HG03571 (cell line): ENCODE measurements around the gene PALD1.

Source experiments
- ATAC-seq: cut with Tn5 transposase; IDR thresholded peaks from one replicate; pipeline ENCODE4 v1.9.1; 2021; ENCODE audit not compliant: unreplicated experiment

Gene PALD1

DNA sequence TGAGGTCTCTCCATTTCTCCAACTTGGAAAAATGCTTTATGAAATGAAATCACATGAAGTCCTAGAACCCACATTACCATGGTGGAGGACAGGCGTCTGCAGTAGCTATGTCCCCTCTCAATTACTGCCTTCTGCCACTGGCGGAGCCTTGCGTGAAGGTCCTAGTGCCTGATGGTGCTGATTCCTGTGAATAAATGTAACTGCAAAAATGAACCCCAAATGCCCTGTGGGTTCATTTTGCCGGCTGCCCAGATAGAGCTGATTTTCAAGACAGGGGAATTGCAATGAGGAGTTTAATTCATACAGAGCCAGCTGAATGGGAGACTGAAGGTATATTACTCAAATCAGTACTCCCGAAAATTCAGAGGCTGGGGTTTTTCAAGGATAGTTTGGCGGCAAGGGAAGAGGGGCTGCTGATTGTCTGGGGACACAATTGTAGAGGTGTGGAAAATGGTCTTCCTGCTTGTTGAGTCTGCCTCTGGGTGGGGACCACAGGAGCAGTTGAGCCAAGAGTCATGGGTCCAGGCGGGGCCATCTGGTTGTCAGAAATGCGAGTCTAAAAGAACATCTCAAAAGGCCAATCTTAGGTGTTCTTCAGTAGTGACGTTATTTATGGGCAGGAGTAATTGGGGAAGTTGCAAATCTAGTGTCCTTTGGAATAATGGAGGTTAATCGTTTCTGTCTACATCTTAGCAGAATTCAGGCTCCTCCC is 110.4 kb downstream of the PALD1 start:
- ATAC-seq: no peak

DNA sequence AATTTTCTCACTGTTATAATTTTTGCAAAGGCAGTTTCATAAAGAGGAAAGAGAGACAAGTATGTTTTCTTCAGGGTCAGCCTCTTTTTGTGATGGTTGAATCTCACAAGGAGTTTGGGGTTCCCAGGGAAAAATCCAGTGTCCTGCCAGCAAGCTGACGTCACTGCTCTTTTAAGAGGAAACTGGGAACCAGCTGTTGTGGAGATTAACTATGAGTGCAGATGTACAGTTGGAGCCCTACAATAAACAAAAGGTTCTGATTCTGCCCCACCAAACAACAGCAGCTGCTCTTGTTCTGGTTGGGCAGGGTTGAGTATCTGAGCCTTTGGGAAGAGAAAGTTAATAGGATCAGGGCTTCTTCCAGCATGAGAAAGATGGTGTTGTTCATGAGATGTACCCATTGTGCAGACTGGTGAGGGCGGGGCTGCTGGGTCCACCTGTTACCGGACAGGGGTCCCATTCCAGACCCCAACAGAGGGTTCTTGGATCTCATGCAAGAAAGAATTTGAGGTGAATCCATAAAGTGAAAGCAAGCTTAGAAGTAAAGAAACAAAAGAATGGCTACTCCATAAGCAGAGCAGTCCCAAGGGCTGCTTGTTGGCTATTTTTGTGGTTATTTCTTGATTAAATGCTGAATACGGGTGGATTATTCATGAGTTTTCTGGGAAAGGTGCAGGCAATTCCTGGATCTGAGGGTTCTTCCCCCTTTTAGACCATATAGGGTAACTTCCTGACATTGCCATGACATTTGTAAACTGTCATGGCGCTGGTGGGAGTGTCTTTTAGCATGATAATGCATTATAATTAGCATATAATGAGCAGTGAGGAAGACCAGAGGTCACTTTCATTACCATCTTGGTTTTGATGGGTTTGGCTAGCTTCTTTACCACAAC is 111.4 kb downstream of the PALD1 start:
- no peak for ATAC-seq

DNA sequence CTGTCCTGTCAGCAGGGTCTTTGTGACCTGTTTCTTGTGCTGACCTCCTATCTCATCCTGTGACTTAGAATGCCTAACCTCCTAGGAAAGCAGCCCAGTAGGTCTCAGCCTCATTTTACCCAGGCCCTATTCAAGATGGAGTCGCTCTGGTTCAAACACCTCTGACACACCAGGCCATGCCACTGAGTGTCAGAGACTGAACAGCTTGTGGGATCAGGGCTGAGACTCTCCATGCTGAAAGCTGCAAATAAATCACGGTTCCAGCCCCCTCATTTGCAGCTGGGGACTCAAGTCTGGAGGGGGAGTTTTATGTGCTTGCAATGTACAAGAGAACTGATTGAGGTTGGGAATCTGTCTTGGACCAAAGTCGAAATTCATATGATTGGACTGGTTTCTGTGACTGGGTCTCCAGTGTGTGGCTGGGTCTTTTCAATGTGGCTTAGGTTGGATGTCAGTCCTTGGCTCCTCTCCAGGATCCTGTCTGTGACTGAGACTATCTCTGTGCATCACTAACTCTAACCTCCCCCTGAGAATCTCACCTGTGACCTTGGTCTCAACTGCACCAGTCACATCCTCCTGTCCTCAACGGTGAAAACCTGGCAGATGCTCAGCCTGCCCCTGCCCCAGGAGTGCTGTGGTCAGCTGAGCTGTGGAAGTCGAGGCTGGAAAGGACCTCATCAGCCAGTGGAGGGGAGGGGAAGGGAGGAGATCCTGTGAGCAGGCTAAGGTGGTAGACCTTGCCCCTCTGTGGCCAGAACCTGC is 112.3 kb downstream of the PALD1 start:
- no peak for ATAC-seq

DNA sequence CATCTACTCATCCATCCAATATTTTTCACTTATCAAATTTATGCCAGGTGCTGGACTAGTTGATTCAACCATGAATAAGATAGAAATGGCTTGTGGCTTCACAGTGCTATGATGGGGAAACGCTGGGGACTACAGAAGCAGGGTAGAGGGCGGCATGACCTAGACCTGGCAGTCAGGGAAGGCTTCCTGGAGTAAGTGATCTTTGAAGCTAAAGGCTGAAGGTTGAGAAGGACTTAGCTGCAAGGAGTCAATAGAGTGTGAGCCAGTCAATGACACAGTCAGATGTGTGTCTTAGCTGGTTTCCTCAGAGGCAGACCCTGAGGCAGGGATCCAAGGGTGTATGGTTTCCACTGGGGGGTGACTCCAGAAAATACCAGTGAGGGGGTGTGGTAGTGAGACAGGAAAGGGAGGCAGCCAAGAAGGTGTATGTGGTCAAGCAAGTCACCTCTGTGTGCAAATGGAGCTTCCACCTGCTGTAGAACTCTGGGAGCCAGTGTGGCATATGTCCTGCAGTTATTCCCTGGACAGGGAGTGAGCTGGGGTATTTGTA is 113.7 kb downstream of the PALD1 start:
- ATAC-seq: no peak

DNA sequence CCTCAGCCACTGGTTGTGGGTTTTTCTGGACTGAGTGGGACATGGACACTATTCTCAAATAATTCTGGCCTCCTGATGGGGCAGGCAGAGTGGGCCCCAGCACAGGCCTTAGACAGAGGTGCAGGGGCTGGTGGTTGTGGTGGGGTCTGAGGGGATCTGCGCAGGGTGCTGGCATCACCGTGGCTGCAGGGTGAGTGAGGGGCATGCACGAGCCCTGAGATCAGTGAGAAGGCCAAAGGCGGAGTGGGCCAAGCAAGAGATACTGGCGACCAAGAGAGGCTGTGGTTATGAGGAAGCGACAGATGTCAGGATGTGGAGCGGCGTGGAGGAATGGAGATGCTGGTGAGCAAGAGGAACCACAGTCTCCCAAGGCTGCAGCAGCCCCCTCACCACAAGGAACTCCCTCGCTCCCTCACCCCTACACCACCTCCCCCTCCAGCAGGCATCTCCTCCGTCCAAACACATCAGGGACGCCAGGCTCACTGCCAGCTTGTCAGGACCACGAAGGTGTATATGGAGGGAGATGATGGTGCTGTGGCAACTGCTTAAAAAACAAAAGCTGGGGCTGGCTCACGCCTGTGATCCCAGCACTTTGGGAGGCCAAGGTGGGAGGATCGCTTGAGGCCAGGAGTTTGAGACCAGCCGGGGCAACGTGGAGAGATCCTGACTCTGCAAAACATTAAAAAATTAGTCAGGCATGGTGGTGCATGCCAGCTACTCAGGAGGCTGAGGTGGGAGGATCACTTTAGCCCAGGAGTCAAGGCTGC is 114.4 kb downstream of the PALD1 start:
- ATAC-seq: no peak

DNA sequence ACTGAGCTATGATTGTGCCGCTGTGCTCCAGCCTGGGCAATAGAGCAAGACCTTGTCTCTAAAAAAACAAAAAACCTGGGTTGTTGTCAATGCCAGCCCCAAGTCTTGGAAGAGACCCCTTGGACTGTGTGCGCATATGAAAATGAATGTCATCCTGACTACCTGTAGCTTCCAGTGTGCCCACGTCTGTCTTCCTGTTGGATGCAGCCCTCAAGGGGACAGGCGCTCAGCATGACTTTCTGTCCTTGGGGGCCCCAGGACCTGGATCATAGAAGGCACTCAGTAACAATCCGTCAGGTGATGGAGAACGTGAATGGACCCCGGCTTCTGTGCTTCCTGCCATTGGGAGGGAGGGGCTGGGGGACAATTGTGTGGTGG is 114.9 kb downstream of the PALD1 start:
- no peak for ATAC-seq

DNA sequence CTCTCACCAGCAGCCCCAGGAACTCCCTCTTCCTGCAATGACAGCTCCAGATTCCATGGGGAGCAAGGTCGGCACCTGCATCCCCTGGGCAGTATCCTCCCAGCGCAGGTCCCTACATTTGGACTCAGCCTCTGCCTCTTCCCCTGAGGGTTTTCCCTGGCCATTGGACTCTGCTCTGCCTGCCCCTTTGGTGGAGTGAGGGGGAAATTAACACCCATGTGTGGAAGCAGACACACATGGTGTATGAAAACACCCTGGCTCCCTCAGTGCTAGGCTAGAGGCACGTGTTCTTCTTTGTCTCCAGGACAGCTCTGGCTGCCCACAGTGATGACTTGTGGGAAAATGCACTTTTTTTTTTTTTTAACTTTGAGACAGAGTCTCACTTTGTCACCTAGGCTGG is 115.6 kb downstream of the PALD1 start:
- ATAC-seq: no peak

DNA sequence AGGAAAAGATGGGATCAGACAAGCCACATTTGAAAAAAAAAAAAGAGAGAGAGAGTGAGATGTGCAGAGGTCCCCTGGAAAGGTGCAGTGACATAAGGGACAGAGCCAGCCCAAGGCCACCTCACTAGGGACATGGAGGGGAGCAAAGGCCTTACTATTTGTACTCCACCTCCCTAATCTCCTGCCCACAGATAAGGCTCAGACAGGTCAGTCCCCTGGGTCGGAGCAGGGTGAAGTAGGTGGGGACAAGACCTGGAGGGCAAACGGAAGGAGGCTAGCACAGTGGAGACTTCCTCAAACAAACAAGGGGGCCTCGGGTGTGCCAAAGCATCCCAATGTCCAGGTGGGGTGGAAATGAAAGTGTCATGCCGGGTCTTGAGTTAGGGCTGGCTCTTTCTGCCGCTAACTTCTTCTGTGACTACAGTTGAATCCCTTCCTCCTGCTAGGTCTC is 117.0 kb downstream of the PALD1 start:
- ATAC-seq: no peak

DNA sequence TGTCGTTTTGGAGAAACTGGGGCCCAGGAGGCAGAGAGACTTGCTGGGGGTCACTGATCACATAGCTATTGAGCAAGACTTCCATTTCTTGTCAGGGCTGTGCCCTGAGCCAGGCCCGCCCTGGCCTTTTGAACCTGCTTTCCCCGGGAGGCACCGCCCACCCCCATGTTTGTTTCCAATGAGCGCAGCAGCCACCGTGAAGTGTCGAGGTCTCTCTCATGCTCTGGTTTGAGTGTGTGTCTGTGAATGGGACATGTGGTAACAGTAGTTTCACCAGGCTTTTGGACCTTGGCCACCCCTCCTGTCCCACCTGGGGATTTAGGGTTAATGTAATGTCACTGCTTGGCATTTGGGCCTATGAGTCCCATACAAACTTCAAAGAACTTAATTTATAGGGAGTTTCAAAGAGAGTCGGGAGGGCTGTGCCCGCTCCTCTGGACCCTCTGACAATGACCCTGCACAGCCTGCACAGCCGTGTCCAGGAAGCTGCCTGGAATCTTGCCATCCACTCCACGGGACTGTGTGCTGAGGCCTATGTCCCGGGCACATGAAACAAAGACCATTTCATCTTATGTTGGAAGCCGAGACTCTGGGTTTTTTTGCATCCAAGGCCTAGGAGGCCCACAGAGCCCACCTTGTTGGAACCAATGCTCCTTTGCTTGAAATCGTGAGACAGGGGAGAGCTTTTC is 117.7 kb downstream of the PALD1 start:
- no peak for ATAC-seq

DNA sequence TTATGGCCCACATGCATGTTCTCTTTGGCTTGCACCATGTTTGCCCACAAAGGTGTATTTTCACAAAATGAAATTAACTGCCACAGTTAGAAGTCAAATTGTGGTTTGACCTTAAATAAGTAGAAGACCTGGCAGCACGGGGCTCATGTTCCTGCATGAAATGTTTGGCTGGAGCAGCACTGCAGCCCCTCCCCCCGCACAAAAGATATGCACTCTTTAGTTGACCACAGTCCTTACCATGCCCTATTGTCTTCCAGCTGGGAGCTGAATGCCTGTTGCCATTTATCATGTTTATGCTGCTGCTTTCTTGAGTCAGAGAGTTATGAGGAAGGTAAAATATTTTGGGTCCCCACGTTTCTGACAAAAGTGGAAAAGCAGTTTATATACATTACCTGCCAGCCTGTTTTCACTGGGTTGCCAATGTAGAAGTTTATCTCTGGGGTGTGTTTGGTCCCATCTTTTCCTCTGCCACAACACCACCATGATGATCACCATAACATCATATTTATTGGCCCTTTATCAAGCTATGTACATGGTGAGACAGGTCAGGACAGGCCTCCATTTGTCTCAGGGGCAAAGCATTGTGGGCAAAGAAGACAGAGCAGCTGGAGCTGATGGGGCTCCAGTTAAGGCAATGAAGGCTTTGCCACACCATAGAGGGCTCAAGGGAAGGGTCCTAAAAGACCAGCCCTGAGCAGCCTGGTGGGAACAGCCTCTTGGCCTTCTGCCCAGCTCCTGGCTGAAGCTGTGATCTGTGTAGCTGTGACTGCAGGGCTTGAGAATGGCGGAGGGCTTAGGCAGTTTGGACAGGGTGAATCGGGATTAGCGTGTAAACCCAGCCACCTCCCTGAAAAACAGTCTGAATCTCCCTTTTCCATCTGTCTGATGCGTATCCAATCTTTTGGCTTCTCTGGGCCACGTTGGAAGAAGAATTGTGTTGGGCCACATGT is 118.6 kb downstream of the PALD1 start:
- no peak for ATAC-seq

DNA sequence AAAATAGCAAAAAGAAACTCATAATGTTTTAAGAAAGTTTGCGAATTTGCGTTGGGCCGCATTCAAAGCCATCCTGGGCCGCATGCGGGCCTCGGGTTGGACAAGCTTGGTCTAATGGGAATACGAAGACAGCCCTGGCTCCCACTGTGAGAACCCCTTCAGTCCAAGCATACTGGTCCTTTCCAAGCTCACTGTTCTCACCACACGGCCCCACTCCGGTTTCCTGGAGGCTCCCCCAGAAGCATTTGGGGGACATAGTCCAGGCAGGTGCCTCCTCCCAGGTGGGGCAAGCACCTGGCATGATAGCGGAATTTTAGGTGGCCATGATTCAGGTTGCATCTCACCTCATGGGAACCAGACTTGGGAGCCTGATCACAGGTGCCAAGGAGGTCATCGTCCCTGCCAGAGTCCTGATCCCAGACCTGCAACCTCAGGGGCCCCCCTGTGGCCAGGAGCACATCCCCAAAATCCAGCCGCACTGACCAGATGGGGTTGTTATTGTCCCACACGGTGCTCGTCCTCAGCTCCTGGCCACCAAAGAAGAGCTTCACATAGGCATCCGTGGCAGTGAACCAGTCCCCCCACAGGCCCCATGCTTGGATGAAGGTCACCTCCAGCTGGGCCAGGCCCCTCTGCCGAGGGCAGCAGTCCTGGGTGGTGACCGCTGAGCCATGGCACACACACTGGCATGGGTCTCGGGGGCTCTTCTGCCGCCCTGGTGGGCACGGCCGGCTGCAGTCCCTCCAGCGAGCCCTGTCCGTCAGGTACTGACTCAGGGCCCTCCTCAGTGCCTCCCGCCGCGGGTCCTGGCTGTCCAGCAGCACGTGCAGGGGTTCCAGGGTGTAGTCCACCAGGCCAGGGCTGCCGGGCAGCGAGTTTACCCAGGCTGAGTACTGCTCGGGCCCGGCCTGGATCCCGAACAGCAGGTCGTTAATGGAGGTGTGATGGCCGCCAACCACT is 119.6 kb downstream of the PALD1 start:
- ATAC-seq: no peak

DNA sequence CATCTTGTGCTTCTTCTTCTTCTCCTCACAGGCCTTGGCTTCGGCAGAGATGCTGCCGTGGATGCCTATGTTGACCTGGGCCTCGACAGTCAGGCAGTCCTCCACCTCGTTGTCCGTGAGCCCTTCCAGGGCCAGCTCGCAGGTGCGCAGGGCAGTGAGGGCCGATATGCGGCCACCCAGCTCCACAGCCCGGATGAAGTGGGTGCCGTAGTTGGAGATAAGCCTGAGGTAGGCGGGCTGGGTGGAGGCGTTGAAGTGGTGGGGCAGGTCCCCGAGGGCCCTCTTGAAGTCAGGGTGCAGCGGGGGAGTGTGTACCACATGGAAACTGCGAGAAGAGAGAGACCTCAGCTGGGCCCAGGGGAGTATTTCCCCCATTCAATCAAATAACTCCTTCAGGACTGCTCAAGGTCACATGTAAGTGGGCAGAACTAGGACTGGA is 120.3 kb downstream of the PALD1 start:
- no peak for ATAC-seq

DNA sequence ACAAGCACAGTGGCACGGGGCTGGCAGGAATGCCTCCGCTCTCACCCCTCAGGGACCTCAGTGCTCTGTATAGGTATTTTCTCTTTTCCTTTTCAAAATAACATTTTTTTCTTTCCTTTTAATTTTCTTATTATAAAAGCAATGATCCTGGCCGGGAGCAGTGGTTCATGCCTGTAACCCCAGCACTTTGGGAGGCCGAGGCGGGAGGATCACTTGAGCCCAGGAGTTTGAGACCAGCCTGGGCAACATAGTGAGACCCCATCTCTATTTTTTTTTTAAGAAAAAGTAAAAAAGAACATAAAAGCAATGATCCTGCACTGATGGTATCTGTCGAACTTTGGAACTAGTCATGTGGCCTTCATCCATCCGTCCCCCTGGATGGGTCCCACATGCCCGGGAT is 120.8 kb downstream of the PALD1 start:
- ATAC-seq: no peak

DNA sequence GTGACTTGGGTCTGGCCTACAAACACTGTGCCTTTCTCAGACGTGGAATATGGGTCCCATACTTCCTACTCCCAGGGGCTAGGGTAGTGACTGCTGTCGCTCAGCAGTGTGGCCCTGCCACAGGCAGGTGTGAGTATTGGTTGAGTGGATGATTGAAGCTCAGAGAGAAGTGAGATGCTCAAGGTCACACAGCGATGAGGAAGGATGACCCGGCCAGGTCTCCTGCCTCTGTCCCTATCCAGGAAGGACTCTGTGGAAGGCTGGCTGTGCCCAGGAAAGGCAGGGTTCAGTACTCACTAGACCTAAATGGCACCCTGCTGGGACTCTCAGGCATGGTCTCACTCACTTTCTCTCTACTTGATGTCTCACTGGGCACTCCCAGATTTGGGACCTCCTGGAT is 121.2 kb downstream of the PALD1 start:
- ATAC-seq: no peak

DNA sequence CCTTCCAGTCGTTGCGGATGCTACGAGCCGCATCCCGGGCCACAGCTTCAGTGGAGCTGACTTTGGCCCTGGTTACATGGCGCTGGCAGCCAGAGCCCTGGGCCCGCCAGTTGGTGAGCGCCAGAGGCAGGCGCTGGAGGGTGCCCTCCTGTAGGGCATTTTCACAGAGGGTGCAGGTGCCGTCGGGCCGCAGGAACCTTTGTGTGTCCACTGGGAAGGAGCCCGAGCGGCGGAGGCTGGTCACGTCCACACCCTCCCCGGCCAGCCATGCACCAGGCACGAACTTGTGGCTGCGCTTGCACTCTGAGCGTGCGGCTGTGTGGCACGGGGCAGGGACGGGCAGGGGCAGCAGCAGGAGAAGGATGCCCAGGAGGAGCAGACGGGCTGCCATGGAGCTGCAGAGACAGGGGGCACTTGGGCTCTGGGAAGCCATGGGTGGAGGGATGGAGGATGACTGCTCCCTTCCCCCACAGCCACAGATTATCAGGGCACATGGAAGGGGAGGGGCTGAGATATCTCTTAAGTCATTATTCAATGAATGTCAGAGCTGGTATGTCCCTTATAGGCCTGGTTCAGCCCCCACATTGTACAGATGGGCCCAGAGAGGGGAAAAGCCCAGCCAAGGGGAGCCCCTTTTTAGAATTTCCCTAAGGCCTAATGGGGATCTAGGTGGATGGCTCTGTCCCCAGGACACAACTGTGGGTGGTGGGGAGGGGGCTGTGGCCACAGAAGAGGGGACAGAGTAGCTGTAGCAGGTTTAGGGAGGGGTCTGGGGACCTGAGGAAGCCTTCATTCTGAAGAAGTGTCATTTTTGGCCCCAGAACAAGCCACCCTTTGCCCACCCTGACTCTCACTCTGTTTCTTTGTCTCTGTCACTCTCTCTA is 122.2 kb downstream of the PALD1 start:
- no peak for ATAC-seq

DNA sequence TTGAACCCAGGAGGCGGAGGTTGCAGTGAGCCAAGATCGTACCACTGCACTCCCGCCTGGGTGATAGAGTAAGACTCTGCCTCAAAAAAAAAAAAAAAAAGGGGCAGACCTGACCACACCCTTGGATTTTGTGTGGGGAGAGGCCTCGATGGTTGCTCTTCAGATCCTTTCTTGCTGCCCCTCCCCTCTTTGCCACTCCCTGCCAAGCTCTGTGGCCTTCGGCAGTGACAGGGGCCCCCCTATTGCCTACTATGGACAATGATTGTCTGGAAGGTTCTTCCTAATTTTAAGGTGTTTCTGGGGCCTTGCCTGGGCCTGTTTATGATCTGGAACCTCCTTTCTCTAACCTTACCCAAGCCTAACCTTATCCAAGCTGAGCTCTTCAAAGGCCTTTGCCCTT is 123.2 kb downstream of the PALD1 start:
- ATAC-seq: no peak
